Natural killer cell treated with Interleukin-12 subunit alpha and Interleukin-12 subunit beta and Interleukin-15 and Interleukin-18, amount 100 ng/mL, for 72 hours (primary cell): ENCODE measurements around the gene DOK3. TPM values are rescaled to one million over a fixed set of nuclear protein-coding genes. Genes with fewer than 3 reads are reported as not detected.
A peak's percentile ranks its signal among the peaks of the same experiment; 100 is the strongest.

Experiments used
- ATAC-seq, 2 donors: fragments of 150-1000 bp; cut with Tn5 transposase in 1 of 2; sonication (Bioruptor Pico), chemical (Tn5 transposase) in 1 of 2; 2 replicates each; pipeline ENCODE4 v1.10.0; 2021
- DNase-seq: peaks from one replicate; pipeline ENCODE4 v3.0.0; 2022; ENCODE audit warnings: low spot score
- H3K27ac Mint-ChIP-seq, 2 donors: 1 replicate in 1 of 2; 2 replicates in 1 of 2; pipeline ENCODE4 v1.8.0; 2022; ENCODE audit warnings: mixed read lengths in 2 of 2, mild to moderate bottlenecking in 1 of 2, moderate library complexity in 1 of 2
- H3K27me3 Mint-ChIP-seq, 2 donors: 1 replicate in 1 of 2; 2 replicates in 1 of 2; pipeline ENCODE4 v1.8.0; 2022; ENCODE audit warnings: mixed read lengths in 2 of 2
- H3K36me3 Mint-ChIP-seq: one replicate; pipeline ENCODE4 v1.8.0; 2022; ENCODE audit warnings: mixed read lengths
- H3K4me1 Mint-ChIP-seq, 2 donors: 1 replicate in 1 of 2; 2 replicates in 1 of 2; pipeline ENCODE4 v1.8.0; 2022; ENCODE audit warnings: low read depth in 2 of 2, mixed read lengths in 2 of 2, mild to moderate bottlenecking in 1 of 2
- H3K4me3 Mint-ChIP-seq: one replicate; pipeline ENCODE4 v1.8.0; 2022; ENCODE audit warnings: mixed read lengths
- H3K9me3 Mint-ChIP-seq: 2 replicates; pipeline ENCODE4 v1.8.0; 2022; ENCODE audit warnings: mixed read lengths
- total RNA-seq, 2 donors: library from RNA; stranded (reverse); gene quantifications; one replicate each; pipeline ENCODE4 v1.2.3, GENCODE V29; 2022

The DOK3 gene
- total RNA-seq, 2 donors from 2014 or later, result 10.0 to 18.0 TPM

DNA sequence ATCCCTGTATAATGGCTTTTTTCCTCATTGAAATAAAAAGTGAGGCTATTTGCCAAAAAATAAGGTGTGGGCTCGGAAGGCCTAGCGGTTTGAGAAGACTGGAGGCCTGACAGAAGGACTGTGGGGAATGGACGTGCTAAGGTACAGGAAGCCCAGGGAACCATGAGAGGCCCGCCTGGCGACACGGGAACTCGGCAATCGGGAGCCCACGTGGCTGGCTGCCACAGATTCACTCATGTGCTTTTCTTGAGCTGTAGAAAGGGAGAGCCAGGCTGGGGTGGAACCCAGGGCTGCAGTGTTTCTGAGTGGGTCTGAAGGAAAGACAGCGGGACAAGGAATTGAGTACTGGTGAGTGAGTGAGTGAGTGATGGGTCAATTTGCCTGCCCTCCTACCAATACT, 19.0 kb upstream of the DOK3 start:
- peaks cover 4% of the 10 kb centered on the region for H3K36me3 Mint-ChIP-seq
- no peak overlapping the region for H3K27ac Mint-ChIP-seq
- no peak overlapping the region for H3K4me3 Mint-ChIP-seq
- peaks cover 0 to 7% of the 10 kb centered on the region in 2 donors for H3K4me1 Mint-ChIP-seq
- ATAC-seq (no peak), DNase-seq (no peak)
- H3K27me3 Mint-ChIP-seq, result no peaks in the 10 kb centered on the region
- no peaks in the 10 kb centered on the region for H3K9me3 Mint-ChIP-seq

DNA sequence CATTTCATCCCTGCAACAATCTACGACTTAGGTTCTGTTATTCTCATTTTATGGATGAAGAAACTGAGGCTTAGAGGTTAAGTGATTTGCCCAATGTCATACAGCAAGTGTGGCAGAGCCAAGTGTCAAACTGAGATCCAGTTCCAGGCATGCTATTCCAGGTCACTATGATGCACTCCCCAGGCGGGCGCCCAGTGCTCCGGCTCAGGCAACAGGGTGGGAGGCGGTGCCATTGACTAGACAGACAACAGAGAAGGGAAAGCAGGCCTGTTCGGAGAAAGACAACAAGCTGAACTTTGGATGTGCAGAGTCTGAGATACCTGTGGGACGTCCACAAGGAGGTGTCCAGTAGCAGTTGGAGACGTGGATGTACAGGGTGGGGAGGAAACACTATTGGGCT, 18.0 kb upstream of the DOK3 start:
- no peaks in the 10 kb centered on the region for H3K27me3 Mint-ChIP-seq
- no peak overlapping the region for H3K4me3 Mint-ChIP-seq
- no peaks in the 10 kb centered on the region for H3K9me3 Mint-ChIP-seq
- ATAC-seq (no peak), DNase-seq (no peak)
- peaks cover 0 to 6% of the 10 kb centered on the region in 2 donors for H3K4me1 Mint-ChIP-seq
- H3K36me3 Mint-ChIP-seq, result peaks cover 4% of the 10 kb centered on the region
- H3K27ac Mint-ChIP-seq, result no peak overlapping the region

DNA sequence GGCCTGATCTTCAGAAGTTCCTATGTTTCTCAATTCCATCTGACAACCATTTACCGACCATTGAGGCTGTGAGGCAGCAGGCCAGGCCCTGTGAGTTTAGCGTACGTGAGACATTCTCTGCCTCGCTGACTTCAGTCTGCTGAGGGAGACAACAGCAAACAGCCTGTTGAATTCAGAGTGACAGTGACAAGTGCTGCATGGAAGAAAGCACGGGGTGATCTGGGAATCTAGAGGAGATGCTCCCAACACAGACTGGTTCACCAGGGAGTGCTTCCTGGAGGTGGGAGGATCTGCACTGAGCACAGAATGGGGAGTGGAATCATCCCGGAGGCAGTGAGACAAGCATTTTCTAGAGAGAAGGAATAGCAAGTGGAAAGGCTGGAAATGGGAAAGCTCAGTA, 17.2 kb upstream of the DOK3 start:
- peaks cover under 1 to 6% of the 10 kb centered on the region in 2 donors for H3K4me1 Mint-ChIP-seq
- H3K36me3 Mint-ChIP-seq, result peaks cover 1% of the 10 kb centered on the region
- ATAC-seq, result no peak
- no peak for DNase-seq
- no peaks in the 10 kb centered on the region for H3K9me3 Mint-ChIP-seq
- H3K27ac Mint-ChIP-seq, result no peak overlapping the region
- H3K27me3 Mint-ChIP-seq, result no peaks in the 10 kb centered on the region
- H3K4me3 Mint-ChIP-seq, result no peak overlapping the region

- Mint-ChIP-seq H3K4me1 (peaks cover 6 to 12% of the 10 kb centered on the region in 2 donors), H3K4me3 (no peak overlapping the region), H3K27ac (no peak overlapping the region), H3K9me3 (no peaks in the 10 kb centered on the region), H3K36me3 (no peaks in the 10 kb centered on the region), H3K27me3 (no peaks in the 10 kb centered on the region)
- no peak for ATAC-seq
- DNase-seq, result no peak
These were observed 16.6 kb upstream of the DOK3 start for GRCh38 chr5:177526191-177526590.

- DNase-seq (no peak), ATAC-seq (no peak)
- Mint-ChIP-seq H3K36me3 (no peaks in the 10 kb centered on the region), H3K4me1 (peaks cover 12 to 14% of the 10 kb centered on the region in 2 donors), H3K9me3 (no peaks in the 10 kb centered on the region), H3K27me3 (no peaks in the 10 kb centered on the region), H3K27ac (no peak overlapping the region), H3K4me3 (no peak overlapping the region)
These were observed 15.5 kb upstream of the DOK3 start for GRCh38 chr5:177524941-177525655.

DNA sequence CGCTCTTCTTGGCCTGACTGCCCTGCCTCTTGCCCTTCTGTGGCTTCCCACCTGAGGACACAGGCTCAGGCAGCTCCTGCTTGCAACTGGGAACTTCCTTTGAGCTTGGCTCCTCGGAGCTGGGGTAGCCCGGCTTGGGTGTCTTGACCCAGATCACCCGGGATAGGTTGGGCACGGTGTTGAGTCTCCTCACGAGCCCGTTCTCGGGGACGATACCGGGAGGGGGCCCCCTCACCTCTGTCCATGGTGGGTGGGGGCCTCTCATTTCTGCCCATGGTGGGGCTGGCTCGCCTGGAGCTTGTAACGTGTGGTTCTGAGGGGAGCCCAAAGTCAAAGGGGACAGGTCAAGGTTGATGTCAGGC, 14.9 kb upstream of the DOK3 start:
- Mint-ChIP-seq H3K4me1 (peaks cover 18 to 19% of the 10 kb centered on the region in 2 donors), H3K4me3 (no peak overlapping the region), H3K27me3 (no peaks in the 10 kb centered on the region), H3K27ac (no peak overlapping the region), H3K9me3 (no peaks in the 10 kb centered on the region), H3K36me3 (no peaks in the 10 kb centered on the region)
- no peak for DNase-seq
- no peak for ATAC-seq

DNA sequence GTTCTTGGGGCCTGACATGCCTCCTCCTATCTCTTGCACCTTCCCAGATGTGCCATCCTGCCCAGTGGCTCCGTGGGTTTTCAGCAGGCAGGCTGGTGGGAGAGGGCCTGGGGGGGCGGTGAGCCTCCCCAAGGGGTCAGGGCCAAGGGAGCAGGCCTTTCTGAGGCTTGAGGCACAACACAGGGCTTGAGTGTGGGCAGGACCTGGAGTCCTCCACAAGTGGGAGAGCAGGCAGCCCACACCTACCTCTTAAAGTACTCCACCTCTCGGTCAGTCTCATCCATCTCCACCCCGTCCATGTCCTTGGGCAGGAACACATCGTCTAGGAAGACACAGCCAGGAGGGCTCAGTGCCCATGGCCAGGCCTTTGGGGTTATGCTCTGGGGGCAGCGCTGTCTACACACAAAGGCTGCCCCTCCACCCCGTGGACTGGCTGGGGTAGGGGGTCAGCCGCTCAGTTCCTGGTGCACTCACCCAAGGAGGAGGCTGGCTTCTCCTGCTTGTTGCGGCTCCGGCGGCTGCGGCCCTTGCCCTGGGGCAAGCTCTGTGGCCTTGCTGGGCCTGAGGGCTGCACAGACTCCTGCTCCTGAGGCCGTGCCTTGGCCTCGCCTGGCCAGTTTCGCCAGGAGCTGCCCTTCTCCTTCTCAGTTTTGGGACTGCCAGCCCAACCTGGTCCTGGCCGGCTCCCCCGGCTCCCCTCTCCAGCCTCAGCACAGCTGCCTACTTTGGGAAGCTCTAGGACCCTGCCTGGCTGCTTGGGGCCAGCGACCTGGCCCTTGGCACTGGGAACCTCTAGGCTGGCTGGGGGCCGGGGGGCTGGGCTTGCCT, 14.3 kb upstream of the DOK3 start:
- Mint-ChIP-seq H3K4me3 (no peak overlapping the region), H3K27ac (no peak overlapping the region), H3K4me1 (peaks cover 20 to 24% of the 10 kb centered on the region in 2 donors), H3K36me3 (no peaks in the 10 kb centered on the region), H3K27me3 (no peaks in the 10 kb centered on the region), H3K9me3 (no peaks in the 10 kb centered on the region)
- ATAC-seq (no peak), DNase-seq (no peak)

DNA sequence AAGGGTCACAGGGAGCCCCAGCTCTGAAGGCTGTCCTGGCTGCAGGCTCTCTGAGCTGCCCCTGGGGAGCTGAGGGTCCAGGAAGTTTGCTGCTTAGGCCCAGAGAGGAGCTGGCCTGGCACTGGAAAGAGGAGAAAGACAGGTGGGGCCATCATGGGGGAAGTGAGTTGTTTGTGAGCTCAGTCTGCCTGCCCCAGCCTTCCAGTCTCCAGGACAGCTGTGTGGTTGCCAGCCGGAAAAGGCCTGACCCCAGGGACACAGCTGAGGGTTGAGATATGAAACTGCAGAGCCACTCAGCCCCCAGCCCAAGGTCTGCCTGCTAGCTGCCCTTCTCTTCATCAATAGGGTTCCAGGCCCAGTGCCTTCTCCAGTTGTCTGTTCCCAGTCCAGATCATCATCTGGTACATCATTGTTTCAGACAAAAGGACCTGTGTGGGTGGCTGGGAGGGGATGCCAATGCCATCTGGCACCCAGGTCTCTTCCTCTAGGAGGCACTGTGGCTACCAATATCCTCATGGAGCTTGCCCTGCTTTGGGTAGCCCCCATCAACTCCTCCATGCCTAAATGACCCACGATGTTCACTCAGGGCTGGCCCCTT, 11.4 kb upstream of the DOK3 start:
- Mint-ChIP-seq H3K27me3 (no peaks in the 10 kb centered on the region), H3K27ac (peak overlapping the region; percentile 47 to 83), H3K9me3 (no peaks in the 10 kb centered on the region), H3K4me3 (no peak overlapping the region), H3K36me3 (peaks cover 6% of the 10 kb centered on the region), H3K4me1 (peaks cover 32 to 39% of the 10 kb centered on the region in 2 donors)
- no peak for ATAC-seq
- DNase-seq, result peak; percentile 48

DNA sequence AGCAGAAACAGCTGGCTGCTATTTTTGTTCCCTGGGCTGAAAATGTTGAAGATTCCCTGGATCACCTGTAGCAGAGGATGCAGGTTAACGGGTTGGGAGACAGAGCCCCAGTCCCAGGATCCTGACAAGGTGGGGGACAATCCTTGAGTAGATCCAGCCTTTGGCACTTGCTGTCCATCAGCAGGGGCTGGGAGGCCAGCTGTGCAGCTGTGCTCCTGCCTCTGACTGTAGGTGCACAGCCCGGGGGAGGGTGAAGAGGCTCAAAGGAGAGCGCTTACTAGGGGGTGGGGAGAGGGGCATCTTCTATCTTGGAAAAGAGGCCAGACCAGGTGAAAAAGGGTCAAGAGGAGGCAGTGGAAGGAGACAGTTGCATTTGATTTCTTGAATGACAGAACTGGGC, 10.6 kb upstream of the DOK3 start:
- no peak for ATAC-seq
- Mint-ChIP-seq H3K27ac (peak overlapping the region; percentile 47 to 83), H3K4me1 (peaks cover 40 to 46% of the 10 kb centered on the region in 2 donors), H3K27me3 (no peaks in the 10 kb centered on the region), H3K36me3 (peaks cover 6% of the 10 kb centered on the region), H3K9me3 (no peaks in the 10 kb centered on the region), H3K4me3 (no peak overlapping the region)
- DNase-seq, result peak; percentile 38

DNA sequence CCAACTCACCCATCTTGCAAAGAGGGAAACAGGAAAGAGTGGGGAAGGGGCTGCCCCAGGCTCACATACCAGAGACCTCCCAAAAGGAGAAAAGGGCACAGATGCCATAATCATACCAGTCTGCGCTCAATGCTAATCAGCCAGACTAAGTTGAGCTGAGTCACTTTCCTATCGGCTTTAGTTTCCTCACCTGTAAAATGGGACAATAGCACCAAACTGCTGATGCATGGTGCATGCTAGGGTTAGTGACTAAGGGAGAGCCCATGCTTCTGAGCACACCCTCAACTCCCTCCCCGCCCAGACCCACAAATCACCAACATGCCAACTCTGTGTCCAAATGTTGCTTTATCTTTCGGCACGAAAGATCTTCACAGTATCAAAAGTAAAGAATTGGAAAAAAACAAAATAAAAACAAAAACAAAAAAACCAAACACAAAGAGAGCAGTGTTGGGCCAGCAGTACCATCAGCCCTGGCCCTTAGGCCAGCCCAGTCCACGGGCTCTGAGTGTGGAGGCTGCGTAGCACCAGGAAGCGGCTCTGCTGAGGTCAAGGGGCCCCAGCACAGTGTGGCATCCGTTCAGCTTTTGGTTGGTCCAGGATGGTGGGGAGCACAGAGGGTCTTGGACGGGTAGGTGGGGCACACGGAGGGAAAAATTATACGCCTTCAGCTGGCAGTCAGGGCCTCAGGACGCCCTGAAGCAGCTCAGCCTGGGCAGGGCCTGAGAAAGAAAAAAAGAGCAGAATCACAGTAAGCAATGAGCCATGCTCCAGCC, 10.0 kb upstream of the DOK3 start:
- Mint-ChIP-seq H3K4me3 (no peak overlapping the region), H3K4me1 (peaks cover 43 to 50% of the 10 kb centered on the region in 2 donors), H3K9me3 (no peaks in the 10 kb centered on the region), H3K36me3 (peaks cover 6% of the 10 kb centered on the region), H3K27me3 (no peaks in the 10 kb centered on the region), H3K27ac (peak overlapping the region; percentile 47 to 70)
- DNase-seq, result no peak
- ATAC-seq, result no peak

DNA sequence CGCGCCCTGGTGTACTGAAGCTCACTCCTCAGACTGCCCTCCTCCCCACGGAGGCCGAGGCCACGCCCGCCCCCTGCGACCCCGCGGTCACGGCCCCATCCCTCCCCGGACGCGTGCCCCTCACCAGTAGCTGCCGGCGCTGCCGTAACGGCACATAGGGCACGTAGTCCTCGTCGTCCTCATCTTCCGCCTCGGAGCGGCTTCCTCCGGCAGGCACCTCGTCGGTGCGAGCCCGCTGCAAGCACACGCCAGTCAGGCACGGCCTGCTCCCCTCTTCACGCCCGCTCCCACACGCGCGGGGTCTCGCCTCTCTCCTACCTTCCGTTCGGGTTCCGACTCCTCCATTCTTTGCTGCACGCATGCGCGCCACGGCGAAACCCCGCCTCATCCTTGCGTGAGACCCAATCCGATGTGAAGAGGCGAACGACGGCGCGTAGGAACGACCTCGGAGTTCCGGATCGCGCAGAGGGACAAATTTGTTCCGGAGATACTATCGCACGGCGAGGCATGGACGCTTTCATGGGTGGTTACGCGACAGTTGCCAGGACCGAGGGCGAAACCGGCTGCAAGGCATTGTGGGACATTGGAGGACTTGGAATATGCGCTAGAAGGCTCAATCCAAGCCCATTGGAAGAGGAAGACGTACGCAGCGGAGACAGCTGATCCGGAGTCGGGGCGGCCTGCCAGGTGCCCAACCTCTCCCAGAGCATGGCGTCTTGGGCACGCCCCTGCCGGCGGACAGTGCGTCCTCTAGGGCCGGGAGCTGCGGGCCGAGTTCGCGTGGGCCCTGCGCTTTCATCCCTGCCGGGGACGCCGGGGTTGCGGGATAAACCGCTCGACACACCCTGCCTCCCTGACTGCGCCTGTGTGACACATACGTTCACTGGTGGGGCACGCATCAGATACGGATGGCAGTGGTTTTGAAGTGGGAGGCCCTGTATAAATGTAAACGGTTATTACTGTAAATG, 7.3 kb upstream of the DOK3 start, which contains the start of gene DDX41:
Gene DDX41, minus strand, starts transcription at position 361 of the 968 bp plus-strand sequence. Its CDS starts 16 bp downstream, at position 345.
- Mint-ChIP-seq H3K9me3 (no peaks in the 10 kb centered on the region), H3K36me3 (peaks cover 11% of the 10 kb centered on the region), H3K4me3 (peak within 1 kb of the TSS; percentile 95), H3K27me3 (no peaks in the 10 kb centered on the region), H3K4me1 (peaks cover 46 to 50% of the 10 kb centered on the region in 2 donors), H3K27ac (peak within 1 kb of the TSS; percentile 84 to 90)
- DNase-seq (peak; percentile 96), ATAC-seq (peak; percentile 91 to 94)

GRCh38 chr5:177515580-177515979, 6.0 kb upstream of the DOK3 start:
- Mint-ChIP-seq H3K27ac (peak overlapping the region; percentile 84 to 90), H3K4me3 (peak overlapping the region; percentile 95), H3K27me3 (no peaks in the 10 kb centered on the region), H3K9me3 (no peaks in the 10 kb centered on the region), H3K4me1 (peaks cover 43 to 44% of the 10 kb centered on the region in 2 donors), H3K36me3 (peaks cover 11% of the 10 kb centered on the region)
- ATAC-seq (no peak), DNase-seq (no peak)
